BLaER1 treated with 17β-estradiol and CSF1 and Interleukin-3, amounts not matched to agents 10 nM and 100 nM (cell line): Measurements from ENCODE around the gene NXPH4.

Experiments
- H3K27ac ChIP-seq, 11 experiments: shearing (Covaris generic); formaldehyde crosslinking; 2 replicates each; pipeline ENCODE4 v1.8.1; 2022
- H3K27me3 ChIP-seq, 11 experiments: shearing (Covaris generic); formaldehyde crosslinking; 2 replicates each; pipeline ENCODE4 v1.8.1; 2022
- H3K36me3 ChIP-seq, 11 experiments: shearing (Covaris generic); formaldehyde crosslinking; 2 replicates each; pipeline ENCODE4 v1.8.1; 2022
- H3K4me1 ChIP-seq, 10 experiments: shearing (Covaris generic); formaldehyde crosslinking; 2 replicates each; pipeline ENCODE4 v1.8.1; 2022
- H3K4me2 ChIP-seq, 11 experiments: shearing (Covaris generic); formaldehyde crosslinking; 2 replicates each; pipeline ENCODE4 v1.8.1; 2022
- H3K4me3 ChIP-seq, 10 experiments: shearing (Covaris generic); formaldehyde crosslinking; 2 replicates each; pipeline ENCODE4 v1.8.1; 2022
- H3K9ac ChIP-seq, 11 experiments: shearing (Covaris generic); formaldehyde crosslinking; 2 replicates each; pipeline ENCODE4 v1.8.1; 2022
- H3K9me3 ChIP-seq, 11 experiments: shearing (Covaris generic); formaldehyde crosslinking; replicated peaks in 1 of 11; 2 replicates each; pipeline ENCODE4 v1.8.1; 2022
- H4K20me1 ChIP-seq, 11 experiments: shearing (Covaris generic); formaldehyde crosslinking; 2 replicates each; pipeline ENCODE4 v1.8.1; 2022
- Cebpa-rat ChIP-seq, 11 experiments: shearing (Covaris generic); IDR thresholded peaks; 2 replicates each; pipeline ENCODE4 v1.8.1; 2022

NXPH4 gene

GRCh38 chr12:57236925-57237595 lies 20.5 kb downstream of the NXPH4 start:
- H3K36me3 ChIP-seq, result peaks cover 23 to 42% (median 36%) of the 10 kb centered on the region in 11 experiments
- H3K27ac ChIP-seq, result no peak overlapping the region
- no peak overlapping the region for H3K4me3 ChIP-seq
- no peak overlapping the region for H3K9ac ChIP-seq
- H4K20me1 ChIP-seq, result peaks cover 33 to 84% (median 82%) of the 10 kb centered on the region in 11 experiments; a peak in 21 of 22 replicates
- H3K9me3 ChIP-seq, result no peaks in the 10 kb centered on the region
- peaks cover 64 to 100% (median 96%) of the 10 kb centered on the region in 11 experiments for H3K27me3 ChIP-seq
- no peak for TF ChIP-seq Cebpa-rat (IDR thresholded peaks at IDR 0.05)
- H3K4me2 ChIP-seq, result peak overlapping the region in 4 of 11 experiments; percentile 92 to 100 (median 99); a peak in 3 of 22 replicates
- H3K4me1 ChIP-seq, result peaks cover 74 to 95% (median 89%) of the 10 kb centered on the region in 10 experiments

- H3K36me3 ChIP-seq, result peaks cover 18 to 37% (median 31%) of the 10 kb centered on the region in 11 experiments
- peaks cover 36 to 84% (median 82%) of the 10 kb centered on the region in 11 experiments; a peak in 21 of 22 replicates for H4K20me1 ChIP-seq
- peaks cover 74 to 95% (median 89%) of the 10 kb centered on the region in 10 experiments for H3K4me1 ChIP-seq
- H3K4me2 ChIP-seq, result peak overlapping the region; percentile 92 to 100 (median 99); a peak in 21 of 22 replicates
- peaks cover 69 to 100% (median 100%) of the 10 kb centered on the region in 11 experiments for H3K27me3 ChIP-seq
- no peak overlapping the region for H3K27ac ChIP-seq
- no peak overlapping the region for H3K9ac ChIP-seq
- no peaks in the 10 kb centered on the region for H3K9me3 ChIP-seq
- TF ChIP-seq Cebpa-rat (IDR thresholded peaks at IDR 0.05), result no peak
- H3K4me3 ChIP-seq, result peak overlapping the region in 8 of 10 experiments; percentile 60 to 80 (median 66); a peak in 9 of 20 replicates
Observed at GRCh38 chr12:57237596-57237931, 21.0 kb downstream of the NXPH4 start.

- no peak overlapping the region for H3K27ac ChIP-seq
- peaks cover 12 to 31% (median 25%) of the 10 kb centered on the region in 11 experiments for H3K36me3 ChIP-seq
- peak overlapping the region; percentile 92 to 100 (median 99) for H3K4me2 ChIP-seq
- H3K9ac ChIP-seq, result peak overlapping the region in 9 of 11 experiments; percentile 4 to 87 (median 46); a peak in 11 of 22 replicates
- no peak for TF ChIP-seq Cebpa-rat (IDR thresholded peaks at IDR 0.05)
- H3K4me3 ChIP-seq, result peak overlapping the region; percentile 60 to 80 (median 66)
- H3K9me3 ChIP-seq, result no peaks in the 10 kb centered on the region
- peaks cover 75 to 100% (median 100%) of the 10 kb centered on the region in 11 experiments for H3K27me3 ChIP-seq
- peaks cover 36 to 84% (median 79%) of the 10 kb centered on the region in 11 experiments; a peak in 21 of 22 replicates for H4K20me1 ChIP-seq
- peaks cover 74 to 95% (median 89%) of the 10 kb centered on the region in 10 experiments for H3K4me1 ChIP-seq
Observed at GRCh38 chr12:57237932-57238853, 21.6 kb downstream of the NXPH4 start.

- Histone ChIP-seq H3K27me3 (peaks cover 83 to 100% (median 100%) of the 10 kb centered on the region in 11 experiments), H3K27ac (peak overlapping the region in 7 of 11 experiments; percentile 39 to 86 (median 69); a peak in 9 of 22 replicates), H3K36me3 (peaks cover 4 to 23% (median 17%) of the 10 kb centered on the region in 11 experiments), H3K4me2 (peak overlapping the region; percentile 92 to 100 (median 99)), H3K9me3 (no peaks in the 10 kb centered on the region), H3K9ac (peak overlapping the region in 10 of 11 experiments; percentile 27 to 87 (median 76); a peak in 19 of 22 replicates), H3K4me1 (peaks cover 70 to 95% (median 89%) of the 10 kb centered on the region in 10 experiments), H4K20me1 (peaks cover 33 to 84% (median 70%) of the 10 kb centered on the region in 11 experiments; a peak in 21 of 22 replicates), H3K4me3 (peak overlapping the region; percentile 60 to 80 (median 66))
- TF ChIP-seq Cebpa-rat (IDR thresholded peaks at IDR 0.05), result no peak
Observed at GRCh38 chr12:57238854-57239554, 22.4 kb downstream of the NXPH4 start.

GRCh38 chr12:57239587-57240065 lies 23.0 kb downstream of the NXPH4 start:
- Histone ChIP-seq H3K9me3 (no peaks in the 10 kb centered on the region), H3K9ac (peak overlapping the region; percentile 27 to 87 (median 76)), H3K4me1 (peaks cover 66 to 91% (median 86%) of the 10 kb centered on the region in 10 experiments), H3K4me3 (peak overlapping the region; percentile 60 to 80 (median 66)), H4K20me1 (peaks cover 27 to 84% (median 70%) of the 10 kb centered on the region in 11 experiments; a peak in 21 of 22 replicates), H3K27me3 (peaks cover 88 to 100% (median 100%) of the 10 kb centered on the region in 11 experiments), H3K4me2 (peak overlapping the region; percentile 92 to 100 (median 99)), H3K27ac (peak overlapping the region; percentile 36 to 86 (median 66); a peak in 21 of 22 replicates), H3K36me3 (peaks cover 0 to 17% (median 11%) of the 10 kb centered on the region in 11 experiments; a peak in 15 of 22 replicates)
- no peak for TF ChIP-seq Cebpa-rat (IDR thresholded peaks at IDR 0.05)

- Histone ChIP-seq H4K20me1 (peaks cover 21 to 78% (median 63%) of the 10 kb centered on the region in 11 experiments; a peak in 21 of 22 replicates), H3K9me3 (no peaks in the 10 kb centered on the region), H3K9ac (peak overlapping the region; percentile 27 to 87 (median 76)), H3K4me3 (peak overlapping the region; percentile 60 to 80 (median 66)), H3K4me2 (peak overlapping the region; percentile 92 to 100 (median 99)), H3K27me3 (peaks cover 87 to 100% (median 100%) of the 10 kb centered on the region in 11 experiments), H3K4me1 (peaks cover 65 to 89% (median 84%) of the 10 kb centered on the region in 10 experiments), H3K27ac (peak overlapping the region; percentile 36 to 86 (median 66); a peak in 21 of 22 replicates), H3K36me3 (peaks cover 0 to 10% (median 4%) of the 10 kb centered on the region in 11 experiments; a peak in 12 of 22 replicates)
- no peak for TF ChIP-seq Cebpa-rat (IDR thresholded peaks at IDR 0.05)
Observed at GRCh38 chr12:57240066-57240921, 23.7 kb downstream of the NXPH4 start.

GRCh38 chr12:57240926-57241401 lies 24.4 kb downstream of the NXPH4 start:
- Histone ChIP-seq H3K4me1 (peaks cover 60 to 86% (median 82%) of the 10 kb centered on the region in 10 experiments), H4K20me1 (peaks cover 14 to 71% (median 56%) of the 10 kb centered on the region in 11 experiments; a peak in 20 of 22 replicates), H3K4me2 (peak overlapping the region; percentile 92 to 100 (median 99)), H3K36me3 (peaks cover 0 to 3% (median 0%) of the 10 kb centered on the region in 11 experiments; a peak in 2 of 22 replicates), H3K9me3 (no peaks in the 10 kb centered on the region), H3K9ac (peak overlapping the region in 10 of 11 experiments; percentile 27 to 87 (median 76); a peak in 17 of 22 replicates), H3K27me3 (peaks cover 80 to 100% (median 95%) of the 10 kb centered on the region in 11 experiments), H3K27ac (no peak overlapping the region; a peak in 1 of 22 replicates), H3K4me3 (peak overlapping the region; percentile 60 to 80 (median 66))
- no peak for TF ChIP-seq Cebpa-rat (IDR thresholded peaks at IDR 0.05)
